K562 (cell line): ENCODE measurements around the gene CLEC2L. TPM values are rescaled to one million over a fixed set of nuclear protein-coding genes. Genes with fewer than 3 reads are reported as not detected.

Source experiments
- CBFA2T2 ChIP-seq: fragments of 450-650 bp; conservative IDR thresholded peaks from 2 replicates; pipeline ENCODE4 v1.6.1; 2017; ENCODE audit warnings: mild to moderate bottlenecking
- ETS2 ChIP-seq: IDR thresholded peaks from 2 replicates; pipeline ENCODE4 v1.6.1; 2016; ENCODE audit warnings: borderline replicate concordance, missing genetic modification characterization, mild to moderate bottlenecking, moderate library complexity, missing compliant biosample characterization; ENCODE audit not compliant: poor library complexity, severe bottlenecking
- HLTF ChIP-seq: fragments of 450-650 bp; IDR thresholded peaks from 2 replicates; pipeline ENCODE4 v1.6.1; 2016
- MEIS2 ChIP-seq: fragments of 450-650 bp; IDR thresholded peaks from 2 replicates; pipeline ENCODE4 v1.6.1; 2014; ENCODE audit warnings: mild to moderate bottlenecking; ENCODE audit not compliant: partially characterized antibody
- NCOA2 ChIP-seq, 2 experiments: fragments of 450-650 bp; IDR thresholded peaks; 2 replicates each; pipeline ENCODE4 v1.6.1; 2018; ENCODE audit warnings: mild to moderate bottlenecking in 2 of 2, moderate library complexity in 1 of 2; ENCODE audit not compliant: partially characterized antibody in 2 of 2
- NFYB ChIP-seq: IDR thresholded peaks from 2 replicates; pipeline ENCODE4 v1.6.1; 2011; ENCODE audit warnings: mild to moderate bottlenecking, moderate library complexity; ENCODE audit not compliant: insufficient read length; ENCODE audit errors: extremely low read depth
- TOE1 ChIP-seq, 2 experiments: fragments of 450-650 bp in 1 of 2; sonication (generic) in 1 of 2; formaldehyde crosslinking in 1 of 2; IDR thresholded peaks; 2 replicates each; pipeline versions ENCODE4 v1.7.1 to v1.8.0; 2016 to 2022; ENCODE audit warnings: borderline replicate concordance in 2 of 2, mild to moderate bottlenecking in 2 of 2, antibody characterized with exemption in 1 of 2, inconsistent platforms in 1 of 2, low read depth in 1 of 2, missing genetic modification reagents in 1 of 2, moderate library complexity in 1 of 2
- ZNF699 ChIP-seq: fragments of 250-450 bp; sonication (Bioruptor Pico); IDR thresholded peaks from 2 replicates; pipeline ENCODE4 v1.8.0; 2021; ENCODE audit warnings: mild to moderate bottlenecking, moderate library complexity; ENCODE audit not compliant: insufficient replicate concordance
- polyA plus RNA-seq, 8 experiments: library from polyadenylated mRNA; depleted of rRNA in 4 of 8; stranded (reverse) in 5 of 8; unstranded in 3 of 8; fragments of >200 nt; fragmentation: Nextera tagmentation in 2 of 8; fragmentation: Illumina TruSeq in 1 of 8; extraction: Ambion mirVana in 2 of 8; extraction: Trizol in 1 of 8; gene quantifications; 2 replicates each; pipeline versions ENCODE4 v1.2.1 to v1.2.3, GENCODE V29; 2011 to 2014; ENCODE audit warnings: inconsistent platforms in 1 of 8, missing spikeins in 1 of 8
- total RNA-seq, 7 experiments: library from RNA; depleted of rRNA in 6 of 7; stranded (reverse); fragments of >200 nt in 6 of 7; fragmentation: Illumina TruSeq in 2 of 7; extraction: Trizol in 2 of 7; gene quantifications; 2 replicates each; pipeline versions ENCODE4 v1.2.1 to v1.2.3, GENCODE V29; 2011 to 2021; ENCODE audit warnings: low replicate concordance in 1 of 7
- TF ChIP-seq, protein P1 (sequence below): sonication (generic); formaldehyde crosslinking; IDR thresholded peaks from 2 replicates; pipeline ENCODE4 v1.8.0; 2022; ENCODE audit warnings: missing genetic modification reagents, mild to moderate bottlenecking, moderate library complexity, borderline replicate concordance
- TF ChIP-seq, protein P2 (sequence below): fragments of 250-450 bp; sonication (Bioruptor Pico); IDR thresholded peaks from 2 replicates; pipeline ENCODE4 v1.4.0; 2020
- TF ChIP-seq, protein P3 (sequence below), 3 experiments: IDR thresholded peaks in 2 of 3; conservative IDR thresholded peaks in 1 of 3; 2 replicates each; pipeline ENCODE4 v1.5.1; 2011 to 2012; ENCODE audit warnings: low read length in 3 of 3, mild to moderate bottlenecking in 3 of 3, control low read depth in 2 of 3, improper control_type of control experiment in 1 of 3, inconsistent platforms in 1 of 3, low read depth in 1 of 3, mixed read lengths in 1 of 3, moderate library complexity in 1 of 3; ENCODE audit not compliant: insufficient read depth in 2 of 3
- TF ChIP-seq, protein P4 (sequence below): sonication (generic); formaldehyde crosslinking; IDR thresholded peaks from 2 replicates; pipeline ENCODE4 v1.9.0; 2022; ENCODE audit warnings: mild to moderate bottlenecking, missing genetic modification reagents
- TF ChIP-seq, protein P5 (sequence below): sonication (generic); formaldehyde crosslinking; IDR thresholded peaks from 2 replicates; pipeline ENCODE4 v1.8.0; 2023; ENCODE audit warnings: mild to moderate bottlenecking, missing genetic modification reagents

The CLEC2L gene
- total and polyA plus RNA-seq, 9 of the 15 experiments (the other 6 are each of a cell fraction or from before 2014, with no cell fraction given) = 0.84 to 5.5 (median 1.8) TPM

DNA sequence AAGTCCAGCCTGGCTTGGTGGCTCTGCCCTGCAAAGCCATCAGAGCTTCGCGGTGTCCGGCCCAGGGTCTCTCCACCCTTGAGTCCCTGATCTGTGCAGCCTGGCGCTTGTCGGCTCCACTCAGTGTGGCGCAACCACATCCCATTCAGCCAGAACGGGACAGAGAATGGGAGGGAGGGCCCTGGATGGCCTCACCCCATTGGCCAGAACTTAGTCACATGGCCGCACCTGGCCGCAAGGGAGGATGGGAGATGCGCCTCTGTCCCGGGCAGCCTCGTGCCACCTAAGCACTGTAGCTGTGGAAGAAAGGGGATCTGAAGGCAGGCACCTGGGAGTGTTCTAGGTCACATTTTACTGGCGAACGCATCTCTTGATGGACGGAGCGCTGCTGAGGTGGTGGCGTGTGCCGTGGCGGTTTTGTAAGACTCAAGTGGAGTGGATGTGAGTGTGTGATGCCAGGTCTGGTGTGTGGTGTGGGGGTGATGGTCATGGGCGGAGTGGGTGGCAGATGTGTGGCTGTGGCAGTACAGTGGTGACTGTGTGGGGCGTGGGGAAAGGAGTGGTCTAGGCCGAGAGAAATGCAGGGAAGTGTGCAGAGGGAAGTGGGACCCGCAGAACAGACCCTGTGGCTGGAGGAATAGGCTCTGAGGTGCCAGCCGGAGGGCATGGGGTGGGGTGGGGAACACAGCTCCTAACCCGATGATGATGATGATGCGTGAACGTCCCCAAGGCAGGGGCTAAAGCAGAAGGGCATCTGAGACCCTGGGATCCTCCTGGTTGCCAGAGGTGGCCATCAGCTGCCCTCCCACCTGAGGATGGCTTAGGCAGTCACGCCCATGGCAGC, 19.0 kb downstream of the CLEC2L start (continued):
- TF ChIP-seq, protein P1, sequence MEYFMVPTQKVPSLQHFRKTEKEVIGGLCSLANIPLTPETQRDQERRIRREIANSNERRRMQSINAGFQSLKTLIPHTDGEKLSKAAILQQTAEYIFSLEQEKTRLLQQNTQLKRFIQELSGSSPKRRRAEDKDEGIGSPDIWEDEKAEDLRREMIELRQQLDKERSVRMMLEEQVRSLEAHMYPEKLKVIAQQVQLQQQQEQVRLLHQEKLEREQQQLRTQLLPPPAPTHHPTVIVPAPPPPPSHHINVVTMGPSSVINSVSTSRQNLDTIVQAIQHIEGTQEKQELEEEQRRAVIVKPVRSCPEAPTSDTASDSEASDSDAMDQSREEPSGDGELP = peak; percentile 84; the same call in 1 of the 2 replicates
- TF ChIP-seq NFYB (no peak), ZNF699 (no peak), TOE1 (IDR thresholded peaks at IDR 0.05; ENCODE audit: borderline replicate concordance) (no peak), TOE1 (CRISPR knock-in tag; IDR thresholded peaks at IDR 0.05; ENCODE audit: borderline replicate concordance, low read depth) (no peak), HLTF (peak; percentile 68; the same call in 1 of the 2 replicates), CBFA2T2 (peak; percentile 30; the same call in 1 of the 2 replicates), ETS2 (tag) (no peak), NCOA2 (IDR thresholded peaks at IDR 0.05; ENCODE audit: partially characterized antibody in 2 of 2) (no peak), MEIS2 (no peak)
- TF ChIP-seq, protein P2, sequence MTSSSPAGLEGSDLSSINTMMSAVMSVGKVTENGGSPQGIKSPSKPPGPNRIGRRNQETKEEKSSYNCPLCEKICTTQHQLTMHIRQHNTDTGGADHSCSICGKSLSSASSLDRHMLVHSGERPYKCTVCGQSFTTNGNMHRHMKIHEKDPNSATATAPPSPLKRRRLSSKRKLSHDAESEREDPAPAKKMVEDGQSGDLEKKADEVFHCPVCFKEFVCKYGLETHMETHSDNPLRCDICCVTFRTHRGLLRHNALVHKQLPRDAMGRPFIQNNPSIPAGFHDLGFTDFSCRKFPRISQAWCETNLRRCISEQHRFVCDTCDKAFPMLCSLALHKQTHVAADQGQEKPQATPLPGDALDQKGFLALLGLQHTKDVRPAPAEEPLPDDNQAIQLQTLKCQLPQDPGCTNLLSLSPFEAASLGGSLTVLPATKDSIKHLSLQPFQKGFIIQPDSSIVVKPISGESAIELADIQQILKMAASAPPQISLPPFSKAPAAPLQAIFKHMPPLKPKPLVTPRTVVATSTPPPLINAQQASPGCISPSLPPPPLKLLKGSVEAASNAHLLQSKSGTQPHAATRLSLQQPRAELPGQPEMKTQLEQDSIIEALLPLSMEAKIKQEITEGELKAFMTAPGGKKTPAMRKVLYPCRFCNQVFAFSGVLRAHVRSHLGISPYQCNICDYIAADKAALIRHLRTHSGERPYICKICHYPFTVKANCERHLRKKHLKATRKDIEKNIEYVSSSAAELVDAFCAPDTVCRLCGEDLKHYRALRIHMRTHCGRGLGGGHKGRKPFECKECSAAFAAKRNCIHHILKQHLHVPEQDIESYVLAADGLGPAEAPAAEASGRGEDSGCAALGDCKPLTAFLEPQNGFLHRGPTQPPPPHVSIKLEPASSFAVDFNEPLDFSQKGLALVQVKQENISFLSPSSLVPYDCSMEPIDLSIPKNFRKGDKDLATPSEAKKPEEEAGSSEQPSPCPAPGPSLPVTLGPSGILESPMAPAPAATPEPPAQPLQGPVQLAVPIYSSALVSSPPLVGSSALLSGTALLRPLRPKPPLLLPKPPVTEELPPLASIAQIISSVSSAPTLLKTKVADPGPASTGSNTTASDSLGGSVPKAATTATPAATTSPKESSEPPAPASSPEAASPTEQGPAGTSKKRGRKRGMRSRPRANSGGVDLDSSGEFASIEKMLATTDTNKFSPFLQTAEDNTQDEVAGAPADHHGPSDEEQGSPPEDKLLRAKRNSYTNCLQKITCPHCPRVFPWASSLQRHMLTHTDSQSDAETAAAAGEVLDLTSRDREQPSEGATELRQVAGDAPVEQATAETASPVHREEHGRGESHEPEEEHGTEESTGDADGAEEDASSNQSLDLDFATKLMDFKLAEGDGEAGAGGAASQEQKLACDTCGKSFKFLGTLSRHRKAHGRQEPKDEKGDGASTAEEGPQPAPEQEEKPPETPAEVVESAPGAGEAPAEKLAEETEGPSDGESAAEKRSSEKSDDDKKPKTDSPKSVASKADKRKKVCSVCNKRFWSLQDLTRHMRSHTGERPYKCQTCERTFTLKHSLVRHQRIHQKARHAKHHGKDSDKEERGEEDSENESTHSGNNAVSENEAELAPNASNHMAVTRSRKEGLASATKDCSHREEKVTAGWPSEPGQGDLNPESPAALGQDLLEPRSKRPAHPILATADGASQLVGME (CRISPR knock-in tag) = no peak
- TF ChIP-seq, protein P3, sequence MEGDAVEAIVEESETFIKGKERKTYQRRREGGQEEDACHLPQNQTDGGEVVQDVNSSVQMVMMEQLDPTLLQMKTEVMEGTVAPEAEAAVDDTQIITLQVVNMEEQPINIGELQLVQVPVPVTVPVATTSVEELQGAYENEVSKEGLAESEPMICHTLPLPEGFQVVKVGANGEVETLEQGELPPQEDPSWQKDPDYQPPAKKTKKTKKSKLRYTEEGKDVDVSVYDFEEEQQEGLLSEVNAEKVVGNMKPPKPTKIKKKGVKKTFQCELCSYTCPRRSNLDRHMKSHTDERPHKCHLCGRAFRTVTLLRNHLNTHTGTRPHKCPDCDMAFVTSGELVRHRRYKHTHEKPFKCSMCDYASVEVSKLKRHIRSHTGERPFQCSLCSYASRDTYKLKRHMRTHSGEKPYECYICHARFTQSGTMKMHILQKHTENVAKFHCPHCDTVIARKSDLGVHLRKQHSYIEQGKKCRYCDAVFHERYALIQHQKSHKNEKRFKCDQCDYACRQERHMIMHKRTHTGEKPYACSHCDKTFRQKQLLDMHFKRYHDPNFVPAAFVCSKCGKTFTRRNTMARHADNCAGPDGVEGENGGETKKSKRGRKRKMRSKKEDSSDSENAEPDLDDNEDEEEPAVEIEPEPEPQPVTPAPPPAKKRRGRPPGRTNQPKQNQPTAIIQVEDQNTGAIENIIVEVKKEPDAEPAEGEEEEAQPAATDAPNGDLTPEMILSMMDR (IDR thresholded peaks at IDR 0.05 in 2 of 3, conservative IDR thresholded peaks at IDR 0.05 in 1 of 3; ENCODE audit: insufficient read depth in 2 of 3, low read depth in 1 of 3, low read length in 3 of 3) = no peak
- TF ChIP-seq, protein P4, sequence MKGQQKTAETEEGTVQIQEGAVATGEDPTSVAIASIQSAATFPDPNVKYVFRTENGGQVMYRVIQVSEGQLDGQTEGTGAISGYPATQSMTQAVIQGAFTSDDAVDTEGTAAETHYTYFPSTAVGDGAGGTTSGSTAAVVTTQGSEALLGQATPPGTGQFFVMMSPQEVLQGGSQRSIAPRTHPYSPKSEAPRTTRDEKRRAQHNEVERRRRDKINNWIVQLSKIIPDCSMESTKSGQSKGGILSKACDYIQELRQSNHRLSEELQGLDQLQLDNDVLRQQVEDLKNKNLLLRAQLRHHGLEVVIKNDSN (CRISPR knock-in tag) = peak; percentile 100
- TF ChIP-seq, protein P5, sequence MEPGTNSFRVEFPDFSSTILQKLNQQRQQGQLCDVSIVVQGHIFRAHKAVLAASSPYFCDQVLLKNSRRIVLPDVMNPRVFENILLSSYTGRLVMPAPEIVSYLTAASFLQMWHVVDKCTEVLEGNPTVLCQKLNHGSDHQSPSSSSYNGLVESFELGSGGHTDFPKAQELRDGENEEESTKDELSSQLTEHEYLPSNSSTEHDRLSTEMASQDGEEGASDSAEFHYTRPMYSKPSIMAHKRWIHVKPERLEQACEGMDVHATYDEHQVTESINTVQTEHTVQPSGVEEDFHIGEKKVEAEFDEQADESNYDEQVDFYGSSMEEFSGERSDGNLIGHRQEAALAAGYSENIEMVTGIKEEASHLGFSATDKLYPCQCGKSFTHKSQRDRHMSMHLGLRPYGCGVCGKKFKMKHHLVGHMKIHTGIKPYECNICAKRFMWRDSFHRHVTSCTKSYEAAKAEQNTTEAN (CRISPR knock-in tag) = no peak
